G401 (cell line): ENCODE data around the gene MAST2. TPM values are rescaled to one million over a fixed set of nuclear protein-coding genes. Genes with fewer than 3 reads are reported as not detected.

Experiments used
- DNase-seq: peaks from one replicate; pipeline ENCODE4 v3.0.0-alpha.2; 2015; ENCODE audit warnings: low spot score
- in situ Hi-C: cut with HindIII; loops from 2 replicates; pipeline ENCODE4 v1.10.0; 2016; ENCODE audit warnings: low sequenced_read_pairs, mixed read lengths
- total RNA-seq: library from RNA; depleted of rRNA; stranded (reverse); fragments of >200 nt; shearing (Covaris generic); gene quantifications from 2 replicates; pipeline ENCODE4 v1.2.3, GENCODE V29; 2014

MAST2 gene
- total RNA-seq, 1 experiment from 2014 or later: 46.1 TPM

- no peak for DNase-seq
- in situ Hi-C loops: no loop called here
Observed at GRCh38 chr1:46001081-46001785, 197.8 kb downstream of the MAST2 start.

- in situ Hi-C loops: no loop called here
- no peak for DNase-seq
Observed at GRCh38 chr1:46002551-46003150, 199.2 kb downstream of the MAST2 start.

- no peak for DNase-seq
Observed at GRCh38 chr1:46003315-46003714, 199.9 kb downstream of the MAST2 start.

GRCh38 chr1:46004492-46004891 is 201.1 kb downstream of the MAST2 start:
- DNase-seq: no peak
- in situ Hi-C loops: no loop called here

More at GRCh38 chr1:46003315-46003714, 199.9 kb downstream of the MAST2 start:
- in situ Hi-C loops: no loop called here

GRCh38 chr1:46005594-46005993 is 202.2 kb downstream of the MAST2 start:
- no peak for DNase-seq
- in situ Hi-C loops: no loop called here

GRCh38 chr1:46008585-46008984 is 205.2 kb downstream of the MAST2 start:
- in situ Hi-C loops: no loop called here
- DNase-seq: no peak

GRCh38 chr1:46010611-46011010 is 207.2 kb downstream of the MAST2 start:
- in situ Hi-C loops: no loop called here
- DNase-seq: no peak

GRCh38 chr1:46011121-46011695 is 207.8 kb downstream of the MAST2 start:
- in situ Hi-C loops: no loop called here
- DNase-seq: no peak

- no peak for DNase-seq
- in situ Hi-C loops: no loop called here
Observed at GRCh38 chr1:46012236-46012635, 208.8 kb downstream of the MAST2 start.

- in situ Hi-C loops: no loop called here
- DNase-seq: no peak
Observed at GRCh38 chr1:46013581-46013980, 210.2 kb downstream of the MAST2 start.

GRCh38 chr1:46017876-46018503 is 214.6 kb downstream of the MAST2 start:
- DNase-seq: no peak
- in situ Hi-C loops: no loop called here

GRCh38 chr1:46019348-46019747 is 215.9 kb downstream of the MAST2 start:
- in situ Hi-C loops: no loop called here
- no peak for DNase-seq

- DNase-seq: no peak
- in situ Hi-C loops: no loop called here
Observed at GRCh38 chr1:46020010-46020409, 216.6 kb downstream of the MAST2 start.

- in situ Hi-C loops: no loop called here
- no peak for DNase-seq
Observed at GRCh38 chr1:46021046-46021996, 217.9 kb downstream of the MAST2 start.

GRCh38 chr1:46026531-46026930 is 223.1 kb downstream of the MAST2 start:
- in situ Hi-C loops: no loop called here
- DNase-seq: no peak

- in situ Hi-C loops: no loop called here
- no peak for DNase-seq
Observed at GRCh38 chr1:46027788-46028573, 224.6 kb downstream of the MAST2 start.

- no peak for DNase-seq
- in situ Hi-C loops: loop anchor here (10.0 kb wide), 1 partner anchor 185 kb away; no protein-coding TSS in a partner anchor
Observed at GRCh38 chr1:46030074-46030870, 226.9 kb downstream of the MAST2 start.
